ENCODE data around the gene HHIP. TPM values are rescaled to one million over a fixed set of nuclear protein-coding genes. Genes with fewer than 3 reads are reported as not detected.

The HHIP gene
- total RNA-seq, 1 donor from 2014 or later, result 29.6 TPM

GRCh38 chr4:144738649-144739048, 92.7 kb downstream of the HHIP start:
- no peak for DNase-seq (ENCODE audit: extremely low spot score, unreplicated experiment)
- Mint-ChIP-seq H3K9me3 (no peaks in the 10 kb centered on the region), H3K4me3 (no peak overlapping the region), H3K27ac (no peak overlapping the region), H3K4me1 (ENCODE audit: unreplicated experiment) (peaks cover 4% of the 10 kb centered on the region), H3K27me3 (no peaks in the 10 kb centered on the region), H3K36me3 (no peaks in the 10 kb centered on the region)
- TF ChIP-seq, protein P1, sequence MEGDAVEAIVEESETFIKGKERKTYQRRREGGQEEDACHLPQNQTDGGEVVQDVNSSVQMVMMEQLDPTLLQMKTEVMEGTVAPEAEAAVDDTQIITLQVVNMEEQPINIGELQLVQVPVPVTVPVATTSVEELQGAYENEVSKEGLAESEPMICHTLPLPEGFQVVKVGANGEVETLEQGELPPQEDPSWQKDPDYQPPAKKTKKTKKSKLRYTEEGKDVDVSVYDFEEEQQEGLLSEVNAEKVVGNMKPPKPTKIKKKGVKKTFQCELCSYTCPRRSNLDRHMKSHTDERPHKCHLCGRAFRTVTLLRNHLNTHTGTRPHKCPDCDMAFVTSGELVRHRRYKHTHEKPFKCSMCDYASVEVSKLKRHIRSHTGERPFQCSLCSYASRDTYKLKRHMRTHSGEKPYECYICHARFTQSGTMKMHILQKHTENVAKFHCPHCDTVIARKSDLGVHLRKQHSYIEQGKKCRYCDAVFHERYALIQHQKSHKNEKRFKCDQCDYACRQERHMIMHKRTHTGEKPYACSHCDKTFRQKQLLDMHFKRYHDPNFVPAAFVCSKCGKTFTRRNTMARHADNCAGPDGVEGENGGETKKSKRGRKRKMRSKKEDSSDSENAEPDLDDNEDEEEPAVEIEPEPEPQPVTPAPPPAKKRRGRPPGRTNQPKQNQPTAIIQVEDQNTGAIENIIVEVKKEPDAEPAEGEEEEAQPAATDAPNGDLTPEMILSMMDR (conservative IDR thresholded peaks at IDR 0.05), result no peak

DNA sequence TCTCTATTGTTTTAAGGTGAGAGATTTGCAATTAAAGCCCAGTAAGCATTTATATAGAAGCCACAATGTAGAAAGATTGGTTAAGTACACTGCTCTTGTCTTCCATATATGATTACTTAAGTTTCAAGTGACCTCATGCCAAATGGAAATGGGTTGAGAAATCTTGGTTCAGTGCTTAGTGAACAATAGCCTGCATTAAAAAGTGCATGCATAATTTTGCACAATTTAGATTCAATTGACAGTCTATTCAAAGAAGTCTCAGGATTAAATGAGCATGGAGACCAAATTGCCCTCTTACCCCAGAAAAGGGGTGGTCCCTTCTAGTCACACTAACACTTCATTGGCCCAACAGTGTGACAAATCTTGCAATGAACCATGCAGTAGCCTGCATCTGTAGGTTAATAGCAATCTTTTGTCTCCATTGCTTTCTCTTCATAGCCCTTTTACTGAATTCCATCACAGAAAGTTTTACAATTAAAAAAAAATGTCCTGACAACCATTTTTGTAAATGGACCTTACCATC, 93.6 kb downstream of the HHIP start:
- Mint-ChIP-seq H3K36me3 (no peaks in the 10 kb centered on the region), H3K4me1 (ENCODE audit: unreplicated experiment) (peaks cover 1% of the 10 kb centered on the region), H3K27ac (no peak overlapping the region), H3K27me3 (no peaks in the 10 kb centered on the region), H3K4me3 (no peak overlapping the region), H3K9me3 (no peaks in the 10 kb centered on the region)
- TF ChIP-seq, protein P1 (conservative IDR thresholded peaks at IDR 0.05), result no peak
- DNase-seq (ENCODE audit: extremely low spot score, unreplicated experiment), result no peak

DNA sequence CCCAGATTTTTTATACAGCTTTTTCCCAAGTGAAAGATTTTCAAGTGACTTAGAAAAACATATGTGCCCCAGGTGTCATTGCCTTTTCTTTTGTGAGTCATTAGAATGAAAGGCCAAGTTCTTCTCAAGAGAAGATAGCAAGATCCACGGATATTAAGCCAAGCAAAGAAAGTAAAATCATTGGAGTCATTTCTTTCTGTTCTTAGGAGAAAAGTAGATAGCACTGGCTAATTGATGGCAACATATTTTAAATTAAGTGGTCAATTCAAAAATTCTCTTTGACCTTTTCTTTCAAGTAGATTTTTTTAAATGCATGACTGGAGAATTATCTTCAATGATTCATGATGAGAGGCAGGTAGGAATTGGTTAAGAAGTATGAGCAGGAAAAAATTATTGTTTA, 94.4 kb downstream of the HHIP start:
- Mint-ChIP-seq H3K36me3 (no peaks in the 10 kb centered on the region), H3K27me3 (no peaks in the 10 kb centered on the region)
- TF ChIP-seq, protein P1 (conservative IDR thresholded peaks at IDR 0.05), result no peak

GRCh38 chr4:144748814-144749555, 103.0 kb downstream of the HHIP start:
- Mint-ChIP-seq H3K27me3 (no peaks in the 10 kb centered on the region), H3K36me3 (no peaks in the 10 kb centered on the region), H3K4me3 (no peak overlapping the region), H3K4me1 (ENCODE audit: unreplicated experiment) (no peaks in the 10 kb centered on the region), H3K27ac (no peak overlapping the region), H3K9me3 (peaks cover 8% of the 10 kb centered on the region)
- no peak for DNase-seq (ENCODE audit: extremely low spot score, unreplicated experiment)
- TF ChIP-seq, protein P1 (conservative IDR thresholded peaks at IDR 0.05), result no peak

More for the DNA sequence above, 94.4 kb downstream of the HHIP start:
- Mint-ChIP-seq H3K9me3 (no peaks in the 10 kb centered on the region), H3K4me1 (ENCODE audit: unreplicated experiment) (no peaks in the 10 kb centered on the region), H3K4me3 (no peak overlapping the region), H3K27ac (no peak overlapping the region)
- no peak for DNase-seq (ENCODE audit: extremely low spot score, unreplicated experiment)

DNA sequence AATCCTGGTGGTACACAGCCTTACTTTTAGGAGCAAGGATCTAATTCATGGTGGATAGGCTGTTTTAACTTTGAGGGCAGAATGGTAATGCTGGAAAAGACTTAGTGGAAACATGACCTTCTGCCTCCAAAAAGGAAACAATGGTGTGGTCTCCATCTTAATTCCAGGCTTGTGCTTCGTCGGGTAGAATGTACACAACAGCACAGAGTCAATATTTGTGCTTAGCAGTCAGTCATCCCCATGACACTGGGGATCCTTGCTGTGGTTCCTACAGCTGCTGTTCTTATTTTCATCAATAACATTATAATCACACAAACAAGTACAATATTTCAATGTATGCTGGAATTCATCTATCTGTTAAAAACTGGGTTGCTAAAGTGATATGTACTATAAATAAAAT, 104.4 kb downstream of the HHIP start:
- Mint-ChIP-seq H3K4me3 (no peak overlapping the region), H3K27me3 (no peaks in the 10 kb centered on the region), H3K27ac (no peak overlapping the region), H3K36me3 (no peaks in the 10 kb centered on the region), H3K4me1 (ENCODE audit: unreplicated experiment) (no peaks in the 10 kb centered on the region), H3K9me3 (peaks cover 8% of the 10 kb centered on the region)
- TF ChIP-seq, protein P1 (conservative IDR thresholded peaks at IDR 0.05), result no peak
- no peak for DNase-seq (ENCODE audit: extremely low spot score, unreplicated experiment)

Measured in type B pancreatic cell (in vitro differentiated cells).